Measurements from ENCODE around the gene CD86.
A peak's percentile ranks its signal among the peaks of the same experiment; 100 is the strongest.

Gene CD86

GRCh38 chr3:122092460-122093165 is 37.5 kb downstream of the CD86 start:
- peak; percentile 37 for DNase-seq (ENCODE audit: low spot score)

DNA sequence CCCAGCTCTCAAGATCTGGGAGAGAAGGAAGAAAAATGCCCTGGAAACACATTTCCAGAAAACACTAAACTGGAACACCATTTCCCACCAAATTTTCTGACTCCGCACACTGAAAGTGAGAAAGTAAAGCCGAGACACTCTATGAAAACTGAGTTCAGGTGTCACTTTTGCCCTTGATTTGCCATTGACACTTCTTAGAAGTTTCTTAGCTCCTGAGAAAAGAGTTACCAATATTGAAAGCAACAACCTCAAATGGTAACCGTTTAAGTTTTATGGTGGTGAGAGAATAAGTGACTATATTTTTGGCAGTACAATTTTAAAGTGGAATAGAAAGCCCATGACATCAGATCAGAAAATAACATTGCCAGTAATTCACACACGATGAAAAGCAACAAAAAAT is 39.0 kb downstream of the CD86 start:
- DNase-seq (ENCODE audit: low spot score) = no peak

DNA sequence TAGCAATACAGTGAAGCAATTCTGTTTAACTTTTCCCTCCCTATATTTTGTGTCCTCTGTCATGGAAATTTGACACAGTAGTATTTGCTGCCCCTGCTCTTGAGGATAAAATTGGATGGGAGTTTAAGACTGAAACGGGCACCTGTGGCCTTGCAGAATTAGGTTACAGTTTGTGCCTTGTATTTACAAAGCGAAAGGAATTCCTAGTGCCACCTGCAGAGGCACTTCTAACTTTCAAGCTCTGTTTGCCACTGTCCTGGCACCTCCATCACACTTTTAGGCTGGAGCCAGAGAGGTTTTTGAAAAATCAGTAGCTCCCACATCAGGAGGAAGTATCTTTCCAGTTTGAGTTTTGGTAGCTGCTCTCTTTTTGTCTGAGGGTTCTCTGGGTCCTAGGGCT is 39.5 kb downstream of the CD86 start:
- no peak for DNase-seq (ENCODE audit: low spot score)

DNA sequence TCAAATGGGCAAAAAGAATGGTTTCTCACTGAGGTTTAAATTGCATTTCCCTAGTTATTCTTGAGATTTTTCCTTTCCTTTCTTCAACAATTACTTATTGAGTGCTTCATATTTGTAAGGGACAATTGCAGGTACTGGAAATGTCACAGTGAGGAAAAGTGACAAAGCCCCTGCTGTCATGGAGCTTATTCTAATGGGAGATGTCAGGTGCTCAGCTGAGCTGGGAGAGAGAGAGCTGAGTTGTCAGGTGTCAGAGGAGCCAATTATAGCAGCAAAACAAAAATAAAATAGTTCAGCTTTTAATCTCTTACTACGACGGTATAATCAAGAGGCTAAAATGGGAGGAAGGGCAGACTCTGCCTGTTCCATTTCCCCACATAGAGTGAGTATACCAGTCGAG is 42.0 kb downstream of the CD86 start:
- no peak for DNase-seq (ENCODE audit: low spot score)

DNA sequence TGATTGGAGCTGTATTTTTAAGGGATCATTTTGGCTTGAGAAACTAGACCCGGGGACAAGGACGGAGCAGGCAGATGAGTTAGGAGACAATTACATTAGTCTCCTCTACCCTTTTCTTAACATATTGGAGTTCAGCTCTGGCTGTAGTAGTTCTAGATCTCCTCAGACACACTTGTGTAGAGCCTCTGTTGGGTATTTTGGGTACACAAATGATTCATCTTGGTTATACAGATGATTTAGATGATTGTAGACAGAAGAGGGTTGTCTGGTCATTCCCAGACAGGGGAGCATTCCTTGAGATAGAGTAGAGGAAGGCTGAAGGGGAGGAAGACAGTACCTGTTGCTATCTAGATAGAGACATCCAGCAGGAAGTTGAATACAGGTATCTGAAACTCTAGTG is 43.4 kb downstream of the CD86 start:
- DNase-seq (ENCODE audit: low spot score) = no peak

DNA sequence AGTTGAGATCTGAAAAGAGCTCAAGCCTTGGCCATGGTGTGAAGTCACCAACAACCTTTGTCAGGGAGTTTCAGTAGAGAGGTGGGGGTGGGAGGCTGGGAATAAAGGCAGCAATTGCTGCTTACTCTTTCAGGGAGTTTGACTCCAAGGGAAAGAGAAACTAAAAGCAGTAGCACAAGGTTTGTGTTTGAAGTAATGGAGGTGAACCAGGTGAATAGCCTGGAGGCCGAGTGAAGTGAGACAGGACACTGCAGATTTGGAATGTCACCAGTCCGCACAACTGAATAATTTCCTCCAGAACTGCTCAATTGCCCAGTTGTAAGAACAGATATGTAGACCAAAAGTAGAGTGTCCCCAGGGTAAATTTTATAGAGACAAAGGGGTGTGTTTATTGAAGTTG is 44.1 kb downstream of the CD86 start:
- no peak for DNase-seq (ENCODE audit: low spot score)

DNA sequence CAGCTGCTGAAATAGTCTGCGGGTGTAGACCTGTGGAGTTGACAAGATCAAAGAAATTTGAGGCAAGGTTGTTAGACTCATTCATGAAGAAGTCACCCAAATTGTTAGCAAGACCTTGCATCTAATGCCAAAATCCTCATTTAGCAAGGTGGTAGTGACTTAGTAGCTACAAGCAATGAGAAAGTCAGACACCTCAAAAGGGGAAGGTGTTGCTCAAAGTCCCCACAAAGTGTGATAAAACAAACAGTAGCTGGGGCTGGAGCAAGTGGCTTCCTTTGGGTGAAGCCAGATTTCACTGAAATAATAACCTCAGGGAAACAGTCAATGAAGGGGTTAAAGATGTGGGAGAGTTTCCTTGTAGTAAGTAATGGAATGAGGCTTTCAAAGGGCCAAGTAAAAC is 44.9 kb downstream of the CD86 start:
- no peak for DNase-seq (ENCODE audit: low spot score)

- DNase-seq (ENCODE audit: low spot score) = no peak
Measured at GRCh38 chr3:122100591-122101463, 45.7 kb downstream of the CD86 start.

DNA sequence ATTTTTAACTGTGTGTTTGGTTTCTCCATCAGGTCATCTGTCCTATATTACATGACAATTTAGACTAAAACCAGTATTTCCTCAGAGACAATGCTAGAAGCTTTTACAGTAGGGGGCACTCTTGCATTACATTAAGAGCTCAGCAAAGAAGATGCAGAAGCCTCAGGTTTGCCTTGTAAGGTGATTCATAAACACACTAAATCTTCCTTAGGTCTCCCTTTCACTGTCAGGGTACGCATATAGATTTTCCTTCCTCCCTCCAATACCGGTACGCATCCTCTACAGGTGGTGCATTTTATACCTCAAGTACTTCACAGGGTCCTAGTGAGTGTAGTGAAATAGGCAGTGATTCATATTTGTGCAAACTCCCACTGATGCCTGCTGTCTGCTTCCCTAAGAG is 46.5 kb downstream of the CD86 start:
- peak; percentile 23 for DNase-seq (ENCODE audit: low spot score)

DNA sequence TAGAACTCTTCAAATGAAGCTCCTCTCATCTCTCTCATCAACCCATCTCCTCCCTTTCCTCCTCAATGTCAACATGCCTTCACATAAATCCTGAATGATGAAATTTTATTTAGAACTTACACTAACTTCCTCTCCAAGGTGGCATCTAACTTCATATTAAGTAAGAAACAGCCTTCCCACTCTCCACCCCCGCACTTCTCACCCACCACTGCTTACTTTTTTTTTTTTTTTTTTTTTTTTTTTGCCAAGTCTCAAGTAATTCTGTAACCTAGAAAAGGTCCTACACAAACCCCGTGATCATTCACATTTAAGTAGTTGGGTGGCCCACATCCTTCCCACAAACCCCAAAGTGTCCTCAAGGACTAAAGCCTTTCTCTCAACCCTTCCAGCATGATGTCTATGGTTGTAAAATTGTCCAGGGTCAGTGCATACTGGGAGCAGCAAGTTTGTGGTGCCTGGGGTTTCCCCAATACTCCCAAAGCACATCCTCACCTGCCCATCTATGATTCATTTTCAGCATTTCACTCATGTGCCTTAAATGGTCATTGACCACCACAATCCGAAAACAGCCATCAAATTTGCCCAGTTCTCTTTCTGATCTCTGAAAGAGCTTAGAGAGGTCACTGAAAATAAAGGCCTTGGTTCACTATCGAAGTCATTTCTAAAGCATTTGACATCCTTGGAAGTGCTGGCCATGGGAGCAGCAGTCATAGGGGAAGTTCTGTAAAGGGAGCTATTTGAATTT is 47.2 kb downstream of the CD86 start:
- DNase-seq (ENCODE audit: low spot score) = no peak

GRCh38 chr3:122103821-122104514 is 48.8 kb downstream of the CD86 start:
- no peak for DNase-seq (ENCODE audit: low spot score)

DNA sequence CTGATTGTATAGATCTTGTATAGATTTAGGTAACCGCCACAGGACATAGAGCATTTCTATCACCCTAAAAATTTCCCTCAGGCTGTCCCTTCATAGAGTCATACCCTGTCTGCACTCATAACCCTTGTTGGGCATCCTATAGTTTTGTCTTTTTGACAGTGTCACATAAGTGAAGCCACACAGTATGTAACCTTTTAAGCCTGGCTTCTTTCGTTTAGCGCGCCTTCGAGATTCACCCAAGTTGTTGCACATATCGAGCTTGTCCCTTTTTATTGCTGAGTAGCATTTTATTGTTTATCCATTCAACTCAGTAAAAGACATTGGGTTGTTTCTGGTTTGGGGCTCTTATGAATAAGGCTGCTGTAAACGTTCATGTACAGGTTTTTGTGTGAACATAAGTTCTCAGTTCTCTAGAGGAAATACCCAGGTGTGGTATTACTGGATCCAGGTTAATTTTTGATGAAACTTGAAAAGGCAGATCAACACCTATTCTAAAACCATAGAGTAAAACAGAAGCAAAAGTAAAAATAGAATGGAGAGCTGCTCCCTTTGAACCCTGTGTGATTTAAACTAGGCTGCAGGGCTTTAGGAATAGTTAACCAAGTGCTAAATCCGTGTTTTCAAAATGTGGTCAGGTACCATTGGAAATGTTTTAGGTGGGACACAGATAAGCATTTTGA is 49.5 kb downstream of the CD86 start:
- DNase-seq (ENCODE audit: low spot score) = no peak

GRCh38 chr3:122105626-122106025 is 50.5 kb downstream of the CD86 start:
- no peak for DNase-seq (ENCODE audit: low spot score)

GRCh38 chr3:122107171-122107570 is 52.0 kb downstream of the CD86 start:
- DNase-seq (ENCODE audit: low spot score) = no peak

DNA sequence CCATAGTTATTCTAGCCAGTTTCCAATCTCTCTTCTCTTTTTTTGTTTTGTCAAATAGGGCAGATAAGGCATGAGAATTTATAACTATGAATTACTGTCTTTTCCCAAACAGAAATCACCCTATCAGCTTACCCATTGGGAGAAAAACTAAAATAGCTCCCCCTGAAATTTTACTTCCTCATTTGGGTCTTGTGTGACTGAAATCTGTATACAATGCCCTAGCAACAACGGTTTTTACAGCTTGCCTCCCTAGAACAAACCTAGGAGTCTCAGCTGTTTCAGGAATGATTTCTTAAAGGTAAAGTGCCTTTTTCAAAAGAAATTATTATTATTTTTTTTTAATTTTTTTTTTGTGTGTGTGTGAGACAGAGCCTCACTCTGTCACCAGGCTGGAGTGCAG is 56.8 kb downstream of the CD86 start:
- DNase-seq (ENCODE audit: low spot score) = no peak

DNA sequence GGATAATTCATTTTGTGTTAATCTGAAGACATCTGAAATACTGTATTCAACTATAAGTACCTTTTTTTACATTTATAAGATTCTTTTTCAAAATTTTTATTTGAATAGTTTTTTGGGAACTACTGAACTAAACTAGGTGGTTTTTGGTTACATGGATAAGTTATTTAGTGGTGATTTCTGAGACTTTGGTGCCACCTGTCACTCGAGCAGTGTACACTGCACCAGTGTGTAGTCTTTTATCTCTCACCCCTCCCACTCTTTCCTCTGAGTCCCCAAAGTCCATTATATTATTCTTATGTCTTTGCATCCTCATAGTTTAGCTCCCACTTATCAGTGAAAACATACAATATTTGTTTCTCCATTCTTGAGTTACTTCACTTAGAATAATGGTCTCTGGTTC is 57.6 kb downstream of the CD86 start:
- DNase-seq (ENCODE audit: low spot score) = no peak

GRCh38 chr3:122123850-122124249 is 68.7 kb downstream of the CD86 start:
- no peak for DNase-seq (ENCODE audit: low spot score)

GRCh38 chr3:122132949-122133540 is 77.9 kb downstream of the CD86 start:
- no peak for DNase-seq (ENCODE audit: low spot score)

DNA sequence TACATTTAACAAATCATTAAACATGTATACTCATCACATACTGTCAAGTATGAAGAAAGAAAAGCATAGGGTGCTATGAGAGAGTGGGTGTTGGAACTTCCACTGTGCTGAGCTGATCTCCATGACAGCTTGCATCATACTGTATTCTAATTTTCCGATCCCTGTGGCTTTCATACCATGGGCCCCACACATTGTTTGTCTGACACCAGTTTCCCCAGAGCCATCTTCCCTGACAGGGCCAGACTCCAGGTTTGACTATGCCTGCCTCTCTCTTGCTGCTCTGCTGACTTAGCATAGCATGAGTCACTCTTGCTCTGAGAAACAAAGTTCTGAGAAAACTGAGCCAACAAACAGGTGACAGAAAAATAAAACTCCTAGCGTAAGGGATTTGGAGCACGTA is 91.3 kb downstream of the CD86 start:
- DNase-seq (ENCODE audit: low spot score) = no peak

GRCh38 chr3:122148941-122149627 is 93.9 kb downstream of the CD86 start:
- no peak for DNase-seq (ENCODE audit: low spot score)

GRCh38 chr3:122151480-122151879 is 96.3 kb downstream of the CD86 start:
- DNase-seq (ENCODE audit: low spot score) = no peak

Measured in AG08396 (cell line).